ENCODE data around the gene HACD1. TPM values are rescaled to one million over a fixed set of nuclear protein-coding genes. Genes with fewer than 3 reads are reported as not detected.

Gene HACD1
- total and polyA plus RNA-seq, 10 of the 15 experiments (the other 5 are each of a cell fraction or from before 2014, with no cell fraction given), result 0.22 to 1.5 (median 0.78) TPM; not detected in 1

GRCh38 chr10:17649052-17649451, 31.9 kb upstream of the HACD1 start:
- ChIA-PET RAD21 (ENCODE audit: unreplicated experiment) (interaction anchor here (1.3 kb wide), 1 partner anchor 10 kb away, joined by 3 read pairs; no protein-coding TSS in a partner anchor), POLR2A (interaction anchor here (1.4 kb wide), 1 partner anchor 34 kb away, joined by 4 read pairs; no protein-coding TSS in a partner anchor), CTCF (interaction anchor here (0.9 to 1.8 kb wide), 3 partner anchors 10 to 50 kb away, joined by 3 to 4 read pairs (median 3); no protein-coding TSS in a partner anchor), SMC1A (ENCODE audit: uncharacterized antibody, unreplicated experiment) (interaction anchor here (0.9 to 2.7 kb wide), 6 partner anchors 10 to 27 kb away, joined by 3 to 12 read pairs (median 4); no protein-coding TSS in a partner anchor)
- no peak for DNase-seq (ENCODE audit: low read depth, low spot score)
- Histone ChIP-seq H2AFZ (ENCODE audit: control insufficient read depth, low read depth, low read length) (no peak overlapping the region), H3K4me3 (no peak overlapping the region), H3K9ac (ENCODE audit: control insufficient read depth, insufficient read depth, low read length) (no peak overlapping the region), H4K20me1 (ENCODE audit: control insufficient read depth, insufficient read depth) (no peaks in the 10 kb centered on the region), H3K36me3 (ENCODE audit: control insufficient read depth in 2 of 2, insufficient read depth in 2 of 2, low read length in 1 of 2) (0 out of 4 replicates have a peak, but pooled peaks cover 0 to 4% of the 10 kb centered on the region in 2 experiments), H3K27me3 (replicated peaks in 1 of 2; ENCODE audit: control insufficient read depth in 2 of 2, insufficient read depth in 2 of 2, low read length in 1 of 2) (no peaks in the 10 kb centered on the region), H3K9me3 (replicated peaks; ENCODE audit: control insufficient read depth, insufficient read depth, low read length) (peaks cover 18% of the 10 kb centered on the region), H3K79me2 (ENCODE audit: control insufficient read depth, insufficient read depth, low read length) (peaks cover 79% of the 10 kb centered on the region), H3K27ac (ENCODE audit: control insufficient read depth, insufficient read depth) (0 out of 2 replicates have a peak overlapping the region, but pooled peaks have one; percentile 28), H3K4me2 (ENCODE audit: control insufficient read depth, insufficient read depth) (no peak overlapping the region), H3K4me1 (ENCODE audit: control insufficient read depth, insufficient read depth, low read length) (peaks cover 5% of the 10 kb centered on the region; the same call in 1 of the 2 replicates)
- no TSS peak for BruUV-seq (replicated peaks)
- no peak for ATAC-seq
- in situ Hi-C loops (cut with MboI), result no loop called here
- FAIRE-seq, result no peak
- intact Hi-C loops (cut with micrococcal nuclease; ENCODE audit: unreplicated experiment), result no loop called here
- no peak for TF ChIP-seq ATF3 (IDR thresholded peaks at IDR 0.05; ENCODE audit: borderline replicate concordance, extremely low read depth, low read depth, low read length)
- TF ChIP-seq LARP7 (IDR thresholded peaks at IDR 0.05), result no peak
- TF ChIP-seq SREBF1 (IDR thresholded peaks at IDR 0.05; ENCODE audit: low read length), result no peak
- TF ChIP-seq PAX5 (IDR thresholded peaks at IDR 0.05; ENCODE audit: borderline replicate concordance, low read depth, low read length), result no peak
- TF ChIP-seq BCL3 (IDR thresholded peaks at IDR 0.05; ENCODE audit: borderline replicate concordance, insufficient read depth, low read depth, low read length, poor library complexity, severe bottlenecking), result no peak
- TF ChIP-seq ZNF207 (IDR thresholded peaks at IDR 0.05; ENCODE audit: borderline replicate concordance), result no peak
- no peak for TF ChIP-seq SUZ12 (IDR thresholded peaks at IDR 0.05; ENCODE audit: unreplicated experiment)
- no peak for TF ChIP-seq IRF5 (IDR thresholded peaks at IDR 0.05; ENCODE audit: borderline replicate concordance)
- no peak for TF ChIP-seq ZNF217 (IDR thresholded peaks at IDR 0.05)
- TF ChIP-seq MYC (IDR thresholded peaks at IDR 0.05; ENCODE audit: insufficient read depth, insufficient read length, insufficient replicate concordance, low read length, severe bottlenecking), result no peak
- TF ChIP-seq POLR2AphosphoS5 (IDR thresholded peaks at IDR 0.05; ENCODE audit: low read length), result no peak
- TF ChIP-seq SPI1 (IDR thresholded peaks at IDR 0.05; ENCODE audit: borderline replicate concordance, insufficient read depth, low read depth, low read length), result no peak
- no peak for TF ChIP-seq PKNOX1 (IDR thresholded peaks at IDR 0.05)
- no peak for TF ChIP-seq HCFC1 (IDR thresholded peaks at IDR 0.05; ENCODE audit: low read length)
- no peak for TF ChIP-seq FOXM1 (IDR thresholded peaks at IDR 0.05; ENCODE audit: low read depth, low read length)
- no peak for TF ChIP-seq IKZF1 (conservative IDR thresholded peaks at IDR 0.05)
- 94% methylated on average over 4 of the region's 4 CpGs for WGBS (ENCODE audit: insufficient coverage, insufficient replicate concordance, low lambda C conversion rate, missing lambda C conversion rate)

All from GM12878 (cell line).